C4-2B (cell line): ENCODE measurements around the gene MBD3L2B.

Experiments used
- CTCF ChIP-seq: fragments of 450-650 bp; conservative IDR thresholded peaks from 2 replicates; pipeline ENCODE4 v1.5.1; 2017; ENCODE audit warnings: mild to moderate bottlenecking
- ZFX ChIP-seq: fragments of 450-650 bp; IDR thresholded peaks from 2 replicates; pipeline ENCODE4 v1.6.1; 2017

- no peak for TF ChIP-seq CTCF
- TF ChIP-seq ZFX: no peak; the same call in 1 of the 2 replicates
Observed at GRCh38 chr19:7069042-7069903, 48.0 kb upstream of the MBD3L2B start, which contains the start of gene ZNF557.
